Smooth muscle cell (in vitro differentiated cells): ENCODE data around the gene RAB24. TPM values are rescaled to one million over a fixed set of nuclear protein-coding genes. Genes with fewer than 3 reads are reported as not detected.

Experiments used
- DNase-seq: peaks from one replicate; lab custom pipeline; 2025; ENCODE audit not compliant: unreplicated experiment; lab: John Stamatoyannopoulos, UW
- H2AFZ ChIP-seq: fragments of 200-600 bp; sonication (generic); 2 replicates; pipeline ENCODE4 v1.6.0; 2016; ENCODE audit warnings: antibody characterized with exemption, low read depth, mild to moderate bottlenecking
- H3F3A ChIP-seq: fragments of 200-600 bp; sonication (generic); 2 replicates; pipeline ENCODE4 v1.6.0; 2017; ENCODE audit warnings: antibody characterized with exemption, low read depth
- H3K27ac ChIP-seq: fragments of 200-600 bp; sonication (generic); 2 replicates; pipeline ENCODE4 v1.5.1; 2016; ENCODE audit warnings: low read depth, mild to moderate bottlenecking
- H3K27me3 ChIP-seq: fragments of 200-600 bp; sonication (generic); 2 replicates; pipeline ENCODE4 v1.6.1; 2016; ENCODE audit warnings: low read depth, mild to moderate bottlenecking
- H3K36me3 ChIP-seq: fragments of 200-600 bp; sonication (generic); 2 replicates; pipeline ENCODE4 v1.5.1; 2016; ENCODE audit warnings: low read depth
- H3K4me1 ChIP-seq: fragments of 200-600 bp; sonication (generic); 2 replicates; pipeline ENCODE4 v1.5.1; 2016; ENCODE audit warnings: low read depth
- H3K4me2 ChIP-seq: fragments of 200-600 bp; sonication (generic); 2 replicates; pipeline ENCODE4 v1.6.0; 2016; ENCODE audit warnings: mild to moderate bottlenecking
- H3K4me3 ChIP-seq: fragments of 200-600 bp; sonication (generic); 2 replicates; pipeline ENCODE4 v1.5.1; 2016; ENCODE audit warnings: mild to moderate bottlenecking
- H3K79me2 ChIP-seq: fragments of 200-600 bp; sonication (generic); 2 replicates; pipeline ENCODE4 v1.6.0; 2016; ENCODE audit warnings: low read depth, mild to moderate bottlenecking
- H3K9ac ChIP-seq: fragments of 200-600 bp; sonication (generic); 2 replicates; pipeline ENCODE4 v1.6.0; 2016; ENCODE audit warnings: low read depth
- H3K9me3 ChIP-seq: fragments of 200-600 bp; sonication (generic); replicated peaks from 2 replicates; pipeline ENCODE4 v1.5.1; 2016; ENCODE audit warnings: low read depth
- H4K20me1 ChIP-seq: fragments of 200-600 bp; sonication (generic); 2 replicates; pipeline ENCODE4 v1.6.0; 2016; ENCODE audit warnings: low read depth
- CTCF ChIP-seq: fragments of 200-600 bp; sonication (generic); IDR thresholded peaks from 2 replicates; pipeline ENCODE4 v1.5.1; 2017; ENCODE audit warnings: borderline replicate concordance, mild to moderate bottlenecking, antibody characterized with exemption; ENCODE audit not compliant: insufficient read depth, poor library complexity, severe bottlenecking
- WGBS: methylation state at CpG from one replicate; pipeline ENCODE4 v1.1.7; 2016; ENCODE audit warnings: low lambda C conversion rate; 5-methylcytosine and 5-hydroxymethylcytosine counted together
- polyA plus RNA-seq: library from polyadenylated mRNA; unstranded; fragments of >200 nt; fragmentation: Nextera tagmentation; extraction: Ambion mirVana; gene quantifications from 2 replicates; pipeline ENCODE4 v1.2.1, GENCODE V29; 2016
- total RNA-seq: library from RNA; depleted of rRNA; stranded (reverse); fragments of >200 nt; gene quantifications from 2 replicates; pipeline ENCODE4 v1.2.3, GENCODE V29; 2014

RAB24 gene
- total and polyA plus RNA-seq, 2 experiments from 2014 or later, result 41.8 to 46.4 TPM

- peak overlapping the region; percentile 89 for H3K9ac ChIP-seq
- no peaks in the 10 kb centered on the region for H3F3A ChIP-seq
- peak overlapping the region; percentile 78 for H3K4me3 ChIP-seq
- H3K27ac ChIP-seq, result peak overlapping the region; percentile 85
- peaks cover 31% of the 10 kb centered on the region for H4K20me1 ChIP-seq
- TF ChIP-seq CTCF, result no peak
- peak overlapping the region; percentile 92 for H3K4me2 ChIP-seq
- H3K27me3 ChIP-seq, result no peaks in the 10 kb centered on the region
- H2AFZ ChIP-seq, result peak overlapping the region; percentile 88
- no peaks in the 10 kb centered on the region for H3K9me3 ChIP-seq
- no peak for DNase-seq
- WGBS, result 20% methylated on average over 19 of the region's 19 CpGs
- peaks cover 12% of the 10 kb centered on the region for H3K4me1 ChIP-seq
- no peaks in the 10 kb centered on the region for H3K36me3 ChIP-seq
- H3K79me2 ChIP-seq, result peaks cover 52% of the 10 kb centered on the region
These were observed 47.4 kb upstream of the RAB24 start for GRCh38 chr5:177350776-177351391.

GRCh38 chr5:177349762-177350161 lies 46.2 kb upstream of the RAB24 start:
- DNase-seq, result no peak
- H3K36me3 ChIP-seq, result no peaks in the 10 kb centered on the region
- H3K27ac ChIP-seq, result no peak overlapping the region
- peaks cover 12% of the 10 kb centered on the region for H3K4me1 ChIP-seq
- H3K79me2 ChIP-seq, result peaks cover 63% of the 10 kb centered on the region
- no peak overlapping the region for H2AFZ ChIP-seq
- no peaks in the 10 kb centered on the region for H3F3A ChIP-seq
- H3K9ac ChIP-seq, result no peak overlapping the region
- TF ChIP-seq CTCF, result no peak
- H3K4me3 ChIP-seq, result no peak overlapping the region
- peaks cover 42% of the 10 kb centered on the region for H4K20me1 ChIP-seq
- 94% methylated on average over 5 of the region's 5 CpGs for WGBS
- H3K9me3 ChIP-seq, result no peaks in the 10 kb centered on the region
- H3K27me3 ChIP-seq, result no peaks in the 10 kb centered on the region
- H3K4me2 ChIP-seq, result peak overlapping the region; percentile 92

DNA sequence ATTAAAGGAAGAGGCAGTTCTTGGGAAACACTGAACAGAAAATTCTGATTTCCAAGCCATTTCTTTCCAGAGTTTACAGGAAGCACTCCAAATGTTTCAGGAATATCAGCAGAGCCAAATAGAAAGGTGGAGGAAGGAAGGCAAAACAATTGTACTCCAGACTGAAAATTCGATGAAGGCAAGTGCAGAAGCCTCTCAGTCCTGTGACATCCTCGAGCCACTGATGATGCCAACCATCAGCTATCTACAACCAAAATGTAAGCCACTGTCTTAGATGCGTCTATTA lies 45.8 kb upstream of the RAB24 start:
- H4K20me1 ChIP-seq, result peaks cover 42% of the 10 kb centered on the region
- H3K4me2 ChIP-seq, result no peak overlapping the region
- H3K4me1 ChIP-seq, result peaks cover 12% of the 10 kb centered on the region
- H3K27me3 ChIP-seq, result no peaks in the 10 kb centered on the region
- DNase-seq, result no peak
- H3K36me3 ChIP-seq, result no peaks in the 10 kb centered on the region
- H3K27ac ChIP-seq, result no peak overlapping the region
- 92% methylated on average over 3 of the region's 3 CpGs for WGBS
- TF ChIP-seq CTCF, result no peak
- no peak overlapping the region for H3K4me3 ChIP-seq
- no peaks in the 10 kb centered on the region for H3K9me3 ChIP-seq
- H3F3A ChIP-seq, result no peaks in the 10 kb centered on the region
- no peak overlapping the region for H3K9ac ChIP-seq
- H3K79me2 ChIP-seq, result peaks cover 68% of the 10 kb centered on the region
- no peak overlapping the region for H2AFZ ChIP-seq

DNA sequence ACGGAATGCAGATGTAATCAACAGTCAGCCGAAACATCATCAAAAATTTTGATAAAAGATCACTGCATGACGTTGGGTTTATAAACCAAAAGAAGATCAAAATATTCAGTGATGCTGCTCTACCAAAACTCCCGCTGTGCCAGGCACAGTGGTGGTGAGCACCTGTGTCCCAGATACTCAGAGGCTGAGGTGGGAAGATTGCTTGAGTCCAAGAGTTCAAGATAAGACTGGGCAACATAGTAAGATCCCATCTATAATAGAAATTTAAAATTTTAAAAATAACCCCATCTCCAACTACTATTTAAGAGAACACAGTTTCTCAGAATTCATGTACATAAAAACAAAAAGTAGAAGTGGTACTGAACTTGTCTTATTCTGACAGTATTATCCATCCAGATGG lies 44.2 kb upstream of the RAB24 start:
- Histone ChIP-seq H3K79me2 (peaks cover 83% of the 10 kb centered on the region), H3K4me2 (no peak overlapping the region), H3K4me1 (peaks cover 12% of the 10 kb centered on the region), H3K27ac (no peak overlapping the region), H4K20me1 (peaks cover 55% of the 10 kb centered on the region), H3K27me3 (no peaks in the 10 kb centered on the region), H2AFZ (no peak overlapping the region), H3K4me3 (no peak overlapping the region), H3K9me3 (no peaks in the 10 kb centered on the region), H3F3A (no peaks in the 10 kb centered on the region), H3K36me3 (no peaks in the 10 kb centered on the region), H3K9ac (no peak overlapping the region)
- WGBS, result 98% methylated on average over 4 of the region's 4 CpGs
- TF ChIP-seq CTCF, result no peak
- DNase-seq, result no peak
